ENCODE measurements around the gene HPS4.

The HPS4 gene

GRCh38 chr22:26463688-26464087 lies 19.9 kb downstream of the HPS4 start:
- DNase-seq: no peak

GRCh38 chr22:26463101-26463661 lies 20.4 kb downstream of the HPS4 start:
- DNase-seq: no peak

- no peak for DNase-seq
Measured at GRCh38 chr22:26462641-26463040, 20.9 kb downstream of the HPS4 start.

GRCh38 chr22:26462051-26462450 lies 21.5 kb downstream of the HPS4 start:
- no peak for DNase-seq

GRCh38 chr22:26461188-26461810 lies 22.3 kb downstream of the HPS4 start:
- DNase-seq: peak; percentile 70

GRCh38 chr22:26460202-26460601 lies 23.4 kb downstream of the HPS4 start:
- no peak for DNase-seq

GRCh38 chr22:26457661-26458272 lies 25.8 kb downstream of the HPS4 start:
- DNase-seq: no peak

- no peak for DNase-seq
Measured at GRCh38 chr22:26453812-26454500, 29.6 kb downstream of the HPS4 start.

GRCh38 chr22:26453216-26453615 lies 30.4 kb downstream of the HPS4 start:
- no peak for DNase-seq

GRCh38 chr22:26452236-26453016 lies 31.2 kb downstream of the HPS4 start:
- no peak for DNase-seq

GRCh38 chr22:26450453-26451185 lies 33.0 kb downstream of the HPS4 start:
- DNase-seq: no peak

- no peak for DNase-seq
Measured at GRCh38 chr22:26448941-26449340, 34.6 kb downstream of the HPS4 start.

- no peak for DNase-seq
Measured at GRCh38 chr22:26448334-26448733, 35.2 kb downstream of the HPS4 start.

- no peak for DNase-seq
Measured at GRCh38 chr22:26447584-26448329, 35.8 kb downstream of the HPS4 start.

- DNase-seq: no peak
Measured at GRCh38 chr22:26446808-26447515, 36.6 kb downstream of the HPS4 start.

GRCh38 chr22:26445577-26446275 lies 37.9 kb downstream of the HPS4 start:
- no peak for DNase-seq

GRCh38 chr22:26444777-26445176 lies 38.8 kb downstream of the HPS4 start:
- DNase-seq: no peak

GRCh38 chr22:26443901-26444690 lies 39.5 kb downstream of the HPS4 start:
- DNase-seq: no peak

GRCh38 chr22:26442086-26442756 lies 41.4 kb downstream of the HPS4 start:
- no peak for DNase-seq
